MM.1S (cell line): Measurements from ENCODE around the gene ZFAND2B.

Source experiments
- DNase-seq: peaks from one replicate; pipeline ENCODE4 v3.0.0-alpha.2; 2015
- H2AFZ ChIP-seq: fragments of 300-600 bp; sonication (generic); 2 replicates; pipeline ENCODE4 v1.6.0; 2016; ENCODE audit warnings: antibody characterized with exemption, low read length
- H3F3A ChIP-seq: fragments of 300-600 bp; sonication (generic); 2 replicates; pipeline ENCODE4 v1.6.1; 2016; ENCODE audit warnings: mild to moderate bottlenecking, antibody characterized with exemption, low read length, moderate library complexity, mixed read lengths; ENCODE audit not compliant: insufficient read depth
- H3K27ac ChIP-seq: fragments of 300-600 bp; sonication (generic); 2 replicates; pipeline ENCODE4 v1.5.1; 2016; ENCODE audit warnings: mild to moderate bottlenecking, low read length
- H3K27me3 ChIP-seq: fragments of 300-600 bp; sonication (generic); replicated peaks from 2 replicates; pipeline ENCODE4 v1.6.0; 2016; ENCODE audit warnings: low read length; ENCODE audit not compliant: insufficient read depth
- H3K36me3 ChIP-seq: fragments of 300-600 bp; sonication (generic); replicated peaks from 2 replicates; pipeline ENCODE4 v1.6.1; 2016; ENCODE audit warnings: mild to moderate bottlenecking, low read length, mixed read lengths; ENCODE audit not compliant: insufficient read depth
- H3K4me1 ChIP-seq: fragments of 300-600 bp; sonication (generic); 2 replicates; pipeline ENCODE4 v1.6.1; 2016; ENCODE audit warnings: low read length, mixed read lengths
- H3K4me2 ChIP-seq: fragments of 300-600 bp; sonication (generic); 2 replicates; pipeline ENCODE4 v1.6.0; 2016; ENCODE audit warnings: low read depth, low read length
- H3K4me3 ChIP-seq: fragments of 300-600 bp; sonication (generic); 2 replicates; pipeline ENCODE4 v1.5.1; 2016; ENCODE audit warnings: low read length, mixed read lengths
- H3K79me2 ChIP-seq: fragments of 300-600 bp; sonication (generic); 2 replicates; pipeline ENCODE4 v1.6.1; 2016; ENCODE audit warnings: mixed run types, low read length, mixed read lengths
- H3K9ac ChIP-seq: fragments of 300-600 bp; sonication (generic); 2 replicates; pipeline ENCODE4 v1.6.1; 2016; ENCODE audit warnings: low read length, mixed read lengths
- H3K9me2 ChIP-seq: fragments of 300-600 bp; sonication (generic); replicated peaks from 2 replicates; pipeline ENCODE4 v1.6.1; 2016; ENCODE audit warnings: mild to moderate bottlenecking, low read length, mixed read lengths; ENCODE audit not compliant: insufficient read depth
- H3K9me3 ChIP-seq: fragments of 300-600 bp; sonication (generic); replicated peaks from 2 replicates; pipeline ENCODE4 v1.6.1; 2016; ENCODE audit warnings: mild to moderate bottlenecking, low read length, mixed read lengths; ENCODE audit not compliant: insufficient read depth
- H4K20me1 ChIP-seq: fragments of 300-600 bp; sonication (generic); 2 replicates; pipeline ENCODE4 v1.6.1; 2016; ENCODE audit warnings: mild to moderate bottlenecking, low read length, moderate library complexity, mixed read lengths; ENCODE audit not compliant: insufficient read depth
- EZH2 ChIP-seq: fragments of 300-600 bp; sonication (generic); optimal IDR thresholded peaks from 2 replicates; pipeline ENCODE3; 2017; ENCODE audit warnings: low read depth, mild to moderate bottlenecking, antibody characterized with exemption, low read length, mixed read lengths
- EZH2phosphoT487 ChIP-seq: fragments of 300-600 bp; sonication (generic); IDR thresholded peaks from 2 replicates; pipeline ENCODE4 v1.6.1; 2018; ENCODE audit warnings: antibody characterized with exemption, low read length
- TF ChIP-seq, protein P1 (sequence below): fragments of 300-600 bp; sonication (generic); IDR thresholded peaks from 2 replicates; pipeline ENCODE4 v1.5.1; 2016; ENCODE audit warnings: antibody characterized with exemption, low read length, mixed read lengths

ZFAND2B gene

DNA sequence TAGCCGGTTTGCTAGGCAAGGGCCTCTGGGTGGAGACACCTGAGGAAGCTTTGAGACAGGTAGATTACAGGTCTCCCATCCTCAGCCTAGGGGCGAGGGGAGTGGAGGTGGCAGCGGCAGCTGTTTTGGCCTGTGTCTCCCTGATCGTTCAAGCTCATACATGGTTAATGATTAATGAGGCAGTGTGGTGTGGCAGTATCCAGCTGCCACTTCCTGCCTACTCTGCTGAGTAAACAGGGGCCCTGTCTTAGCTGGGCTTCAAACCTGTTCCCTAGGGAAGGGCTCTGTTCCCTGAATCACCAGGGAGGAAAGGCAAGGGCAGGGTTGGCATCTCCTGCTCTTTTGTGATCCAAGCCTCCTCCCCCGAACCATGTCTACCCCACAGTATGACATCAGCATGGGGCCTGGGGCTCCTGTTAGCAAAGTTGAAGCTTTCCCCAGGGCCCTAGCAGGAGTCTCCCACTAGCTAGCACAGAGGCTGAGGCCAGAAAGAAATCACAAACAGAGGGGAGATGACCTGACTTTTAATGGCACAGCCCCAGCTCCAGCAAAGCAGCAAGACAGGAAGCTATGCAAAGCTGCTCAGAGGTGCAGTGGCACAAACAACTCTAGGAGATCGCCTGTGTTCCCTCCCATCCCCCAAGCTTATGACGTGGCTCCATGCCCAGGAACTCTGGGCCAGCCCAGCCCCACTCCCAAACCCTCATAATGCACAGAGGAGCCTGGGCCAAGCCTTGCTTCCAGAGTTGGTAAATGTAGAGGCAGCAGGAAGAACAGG is 42.8 kb downstream of the ZFAND2B start:
- peak; percentile 75 for DNase-seq
- no peak overlapping the region; the same call in 1 of the 2 replicates for H3K4me3 ChIP-seq
- 0 out of 2 replicates have a peak, but pooled peaks cover 6% of the 10 kb centered on the region for H3K36me3 ChIP-seq

DNA sequence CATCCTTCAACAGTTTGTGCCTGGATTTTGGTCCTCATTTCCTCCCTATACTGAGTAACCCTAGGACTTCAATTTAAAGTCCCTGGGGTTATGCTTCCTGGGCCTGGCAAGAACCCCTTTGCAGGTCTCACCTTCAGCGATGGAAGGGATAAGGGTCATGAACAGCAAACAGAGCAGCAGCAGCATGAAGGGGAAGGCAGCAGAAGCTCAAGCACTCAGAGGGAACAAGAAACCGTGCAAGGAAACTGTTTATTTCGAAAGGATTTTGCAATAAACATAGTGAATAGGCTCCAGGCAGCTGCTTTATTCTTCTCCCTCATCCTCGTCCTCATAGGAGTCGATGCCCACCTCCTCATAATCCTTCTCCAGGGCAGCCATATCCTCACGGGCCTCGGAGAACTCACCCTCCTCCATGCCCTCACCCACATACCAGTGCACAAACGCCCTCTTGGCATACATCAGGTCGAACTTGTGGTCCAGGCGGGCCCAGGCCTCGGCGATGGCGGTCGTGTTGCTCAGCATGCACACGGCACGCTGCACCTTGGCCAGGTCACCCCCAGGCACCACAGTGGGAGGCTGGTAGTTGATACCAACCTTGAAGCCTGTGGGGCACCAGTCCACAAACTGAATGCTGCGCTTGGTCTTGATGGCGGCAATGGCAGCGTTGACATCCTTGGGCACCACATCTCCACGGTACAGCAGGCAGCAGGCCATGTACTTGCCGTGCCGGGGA is 43.6 kb downstream of the ZFAND2B start:
- H3K79me2 ChIP-seq, result peaks cover 68% of the 10 kb centered on the region
- no peak overlapping the region for H2AFZ ChIP-seq
- DNase-seq, result no peak
- peak overlapping the region; percentile 89; the same call in 1 of the 2 replicates for H3K27ac ChIP-seq
- no peaks in the 10 kb centered on the region for H3K9me2 ChIP-seq
- 0 out of 2 replicates have a peak, but pooled peaks cover 6% of the 10 kb centered on the region for H3K36me3 ChIP-seq
- H3K4me1 ChIP-seq, result peaks cover 56% of the 10 kb centered on the region
- H3K4me2 ChIP-seq, result peak overlapping the region; percentile 69
- H3F3A ChIP-seq, result peaks cover 46% of the 10 kb centered on the region
- TF ChIP-seq EZH2phosphoT487 (no peak), EZH2 (no peak)
- TF ChIP-seq, protein P1, sequence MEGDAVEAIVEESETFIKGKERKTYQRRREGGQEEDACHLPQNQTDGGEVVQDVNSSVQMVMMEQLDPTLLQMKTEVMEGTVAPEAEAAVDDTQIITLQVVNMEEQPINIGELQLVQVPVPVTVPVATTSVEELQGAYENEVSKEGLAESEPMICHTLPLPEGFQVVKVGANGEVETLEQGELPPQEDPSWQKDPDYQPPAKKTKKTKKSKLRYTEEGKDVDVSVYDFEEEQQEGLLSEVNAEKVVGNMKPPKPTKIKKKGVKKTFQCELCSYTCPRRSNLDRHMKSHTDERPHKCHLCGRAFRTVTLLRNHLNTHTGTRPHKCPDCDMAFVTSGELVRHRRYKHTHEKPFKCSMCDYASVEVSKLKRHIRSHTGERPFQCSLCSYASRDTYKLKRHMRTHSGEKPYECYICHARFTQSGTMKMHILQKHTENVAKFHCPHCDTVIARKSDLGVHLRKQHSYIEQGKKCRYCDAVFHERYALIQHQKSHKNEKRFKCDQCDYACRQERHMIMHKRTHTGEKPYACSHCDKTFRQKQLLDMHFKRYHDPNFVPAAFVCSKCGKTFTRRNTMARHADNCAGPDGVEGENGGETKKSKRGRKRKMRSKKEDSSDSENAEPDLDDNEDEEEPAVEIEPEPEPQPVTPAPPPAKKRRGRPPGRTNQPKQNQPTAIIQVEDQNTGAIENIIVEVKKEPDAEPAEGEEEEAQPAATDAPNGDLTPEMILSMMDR, result no peak
- H4K20me1 ChIP-seq, result no peaks in the 10 kb centered on the region
- peak overlapping the region; percentile 56; the same call in 1 of the 2 replicates for H3K9ac ChIP-seq
- H3K4me3 ChIP-seq, result no peak overlapping the region; the same call in 1 of the 2 replicates
- H3K9me3 ChIP-seq, result no peaks in the 10 kb centered on the region
- no peaks in the 10 kb centered on the region for H3K27me3 ChIP-seq

More for the DNA sequence above, 42.8 kb downstream of the ZFAND2B start:
- TF ChIP-seq EZH2, result no peak
- TF ChIP-seq, protein P1, result no peak
- no peak for TF ChIP-seq EZH2phosphoT487
- peaks cover 60% of the 10 kb centered on the region for H3K4me1 ChIP-seq
- peaks cover 68% of the 10 kb centered on the region for H3K79me2 ChIP-seq
- no peaks in the 10 kb centered on the region for H3K9me2 ChIP-seq
- no peaks in the 10 kb centered on the region for H3K9me3 ChIP-seq
- peak overlapping the region; percentile 89 for H3K27ac ChIP-seq
- H4K20me1 ChIP-seq, result no peaks in the 10 kb centered on the region
- peak overlapping the region; percentile 56; the same call in 1 of the 2 replicates for H3K9ac ChIP-seq
- peak overlapping the region; percentile 69 for H3K4me2 ChIP-seq
- no peaks in the 10 kb centered on the region for H3K27me3 ChIP-seq
- H2AFZ ChIP-seq, result no peak overlapping the region
- peaks cover 41% of the 10 kb centered on the region for H3F3A ChIP-seq

DNA sequence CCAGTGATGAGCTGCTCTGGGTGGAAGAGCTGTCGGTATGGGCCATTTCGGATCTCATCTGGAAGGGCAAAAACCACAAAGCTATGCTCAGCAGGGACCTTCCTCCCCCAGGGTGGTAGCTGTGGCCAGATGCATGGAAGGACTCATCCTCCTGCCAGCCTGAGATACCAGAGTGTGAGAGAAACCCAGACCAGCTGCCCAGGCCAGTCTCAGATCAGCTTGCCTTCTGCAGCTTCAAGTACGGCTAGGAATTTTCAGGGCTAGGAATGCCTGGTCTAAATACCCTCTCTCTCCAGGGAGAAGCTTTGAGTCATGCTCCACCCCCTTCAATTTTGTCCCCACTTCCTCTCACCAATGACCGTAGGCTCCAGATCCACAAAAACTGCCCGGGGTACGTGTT is 45.1 kb downstream of the ZFAND2B start:
- Histone ChIP-seq H3K9me3 (no peaks in the 10 kb centered on the region), H3K27me3 (no peaks in the 10 kb centered on the region), H4K20me1 (no peaks in the 10 kb centered on the region), H3K9ac (no peak overlapping the region), H2AFZ (no peak overlapping the region), H3K27ac (no peak overlapping the region), H3K36me3 (0 out of 2 replicates have a peak, but pooled peaks cover 6% of the 10 kb centered on the region), H3K4me1 (peaks cover 51% of the 10 kb centered on the region), H3K79me2 (peaks cover 54% of the 10 kb centered on the region), H3K4me2 (peak overlapping the region; percentile 99), H3K4me3 (no peak overlapping the region; the same call in 1 of the 2 replicates), H3K9me2 (no peaks in the 10 kb centered on the region), H3F3A (peaks cover 46% of the 10 kb centered on the region)
- TF ChIP-seq, protein P1, result no peak
- no peak for TF ChIP-seq EZH2
- no peak for TF ChIP-seq EZH2phosphoT487
- no peak for DNase-seq
